ENCODE data around the gene DRP2. TPM values are rescaled to one million over a fixed set of nuclear protein-coding genes. Genes with fewer than 3 reads are reported as not detected.

Gene DRP2
- total RNA-seq, 1 donor from 2014 or later = 1.3 TPM

DNA sequence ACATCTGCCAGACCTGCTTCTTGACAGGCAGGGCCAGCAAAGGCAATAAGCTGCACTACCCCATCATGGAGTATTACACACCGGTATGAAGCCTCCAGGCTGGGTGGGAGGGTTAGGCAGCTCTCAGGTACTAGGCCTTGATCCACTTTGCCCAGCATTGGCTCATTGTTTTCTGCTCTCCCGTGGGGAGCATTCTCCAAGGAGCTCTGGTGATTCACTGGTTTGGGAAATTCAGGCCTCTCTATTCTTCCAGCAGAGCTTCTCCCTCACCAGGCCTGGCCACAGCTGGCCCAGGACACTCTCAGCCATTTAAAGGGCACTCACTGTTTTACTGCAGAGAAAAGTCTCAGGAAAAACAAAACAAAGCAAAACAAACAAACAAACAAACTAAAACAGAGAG, 33.0 kb downstream of the DRP2 start:
- Mint-ChIP-seq H3K27me3 (no peaks in the 10 kb centered on the region), H3K9me3 (no peaks in the 10 kb centered on the region), H3K27ac (no peak overlapping the region), H3K4me3 (no peak overlapping the region), H3K36me3 (no peaks in the 10 kb centered on the region), H3K4me1 (ENCODE audit: unreplicated experiment) (no peaks in the 10 kb centered on the region)
- DNase-seq (ENCODE audit: extremely low spot score, unreplicated experiment) = no peak
- TF ChIP-seq, protein P1, sequence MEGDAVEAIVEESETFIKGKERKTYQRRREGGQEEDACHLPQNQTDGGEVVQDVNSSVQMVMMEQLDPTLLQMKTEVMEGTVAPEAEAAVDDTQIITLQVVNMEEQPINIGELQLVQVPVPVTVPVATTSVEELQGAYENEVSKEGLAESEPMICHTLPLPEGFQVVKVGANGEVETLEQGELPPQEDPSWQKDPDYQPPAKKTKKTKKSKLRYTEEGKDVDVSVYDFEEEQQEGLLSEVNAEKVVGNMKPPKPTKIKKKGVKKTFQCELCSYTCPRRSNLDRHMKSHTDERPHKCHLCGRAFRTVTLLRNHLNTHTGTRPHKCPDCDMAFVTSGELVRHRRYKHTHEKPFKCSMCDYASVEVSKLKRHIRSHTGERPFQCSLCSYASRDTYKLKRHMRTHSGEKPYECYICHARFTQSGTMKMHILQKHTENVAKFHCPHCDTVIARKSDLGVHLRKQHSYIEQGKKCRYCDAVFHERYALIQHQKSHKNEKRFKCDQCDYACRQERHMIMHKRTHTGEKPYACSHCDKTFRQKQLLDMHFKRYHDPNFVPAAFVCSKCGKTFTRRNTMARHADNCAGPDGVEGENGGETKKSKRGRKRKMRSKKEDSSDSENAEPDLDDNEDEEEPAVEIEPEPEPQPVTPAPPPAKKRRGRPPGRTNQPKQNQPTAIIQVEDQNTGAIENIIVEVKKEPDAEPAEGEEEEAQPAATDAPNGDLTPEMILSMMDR (conservative IDR thresholded peaks at IDR 0.05) = no peak

DNA sequence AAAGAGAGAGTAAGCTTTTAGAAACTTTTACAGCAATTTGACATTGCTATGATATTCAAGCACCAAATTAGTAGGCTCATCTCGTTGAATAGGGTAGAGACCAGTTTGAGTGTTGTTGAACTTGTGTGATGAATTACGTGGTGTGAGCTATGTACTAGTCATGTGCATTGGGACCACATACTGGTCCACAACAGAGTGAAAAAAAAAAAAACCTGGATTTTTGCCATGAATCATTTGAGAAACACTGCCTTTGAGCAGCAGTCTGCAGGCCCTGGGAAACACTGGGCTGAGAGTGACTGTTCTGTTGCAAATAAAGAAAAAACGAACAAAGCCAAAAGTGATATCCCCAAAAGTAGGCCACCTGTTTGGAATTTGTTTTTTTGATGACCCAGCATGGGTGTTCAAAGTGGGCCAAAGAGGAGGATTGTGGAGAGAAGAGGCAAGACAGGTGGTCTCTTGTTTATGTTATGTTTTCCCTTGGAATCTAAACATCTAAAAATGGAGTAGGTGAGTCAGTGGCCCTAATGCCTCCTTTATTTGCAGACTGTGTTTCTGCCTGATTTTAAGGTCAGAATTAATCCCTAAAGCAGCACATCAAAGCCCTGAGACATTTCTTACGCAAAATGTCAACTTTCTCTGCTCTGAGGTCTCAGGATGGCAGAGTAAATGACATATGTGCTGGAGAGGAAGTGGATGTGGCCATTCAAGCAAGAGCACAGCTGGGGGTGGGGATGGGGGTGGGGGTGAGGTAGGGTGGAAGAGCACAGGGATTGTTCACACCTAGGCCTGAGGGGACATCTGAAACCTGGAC, 38.1 kb downstream of the DRP2 start:
- H3K27me3 Mint-ChIP-seq = no peaks in the 10 kb centered on the region
- H3K9me3 Mint-ChIP-seq = no peaks in the 10 kb centered on the region
- no peaks in the 10 kb centered on the region for H3K36me3 Mint-ChIP-seq
- no peak for DNase-seq (ENCODE audit: extremely low spot score, unreplicated experiment)
- H3K4me3 Mint-ChIP-seq = no peak overlapping the region
- no peaks in the 10 kb centered on the region for H3K4me1 Mint-ChIP-seq (ENCODE audit: unreplicated experiment)
- no peak overlapping the region for H3K27ac Mint-ChIP-seq
- TF ChIP-seq, protein P1 (conservative IDR thresholded peaks at IDR 0.05) = no peak

DNA sequence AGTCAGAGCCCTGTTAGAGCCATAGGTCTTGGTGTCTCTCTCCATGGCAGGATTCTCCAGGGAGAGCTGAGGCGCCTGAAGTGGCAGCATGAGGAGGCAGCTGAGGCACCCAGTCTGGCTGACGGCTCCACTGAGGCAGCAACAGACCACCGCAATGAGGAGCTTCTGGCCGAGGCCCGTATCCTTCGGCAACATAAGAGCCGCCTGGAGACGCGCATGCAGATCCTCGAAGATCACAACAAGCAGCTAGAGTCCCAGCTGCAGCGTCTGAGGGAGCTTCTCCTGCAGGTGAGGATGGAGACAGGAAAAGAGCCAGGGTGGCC, 38.6 kb downstream of the DRP2 start:
- Mint-ChIP-seq H3K4me1 (ENCODE audit: unreplicated experiment) (no peaks in the 10 kb centered on the region), H3K27ac (no peak overlapping the region), H3K9me3 (no peaks in the 10 kb centered on the region), H3K4me3 (no peak overlapping the region), H3K27me3 (no peaks in the 10 kb centered on the region), H3K36me3 (no peaks in the 10 kb centered on the region)
- TF ChIP-seq, protein P1 (conservative IDR thresholded peaks at IDR 0.05) = no peak
- DNase-seq (ENCODE audit: extremely low spot score, unreplicated experiment) = no peak

- Mint-ChIP-seq H3K27ac (no peak overlapping the region), H3K4me1 (ENCODE audit: unreplicated experiment) (no peaks in the 10 kb centered on the region), H3K9me3 (no peaks in the 10 kb centered on the region), H3K4me3 (no peak overlapping the region), H3K36me3 (no peaks in the 10 kb centered on the region), H3K27me3 (no peaks in the 10 kb centered on the region)
- TF ChIP-seq, protein P1 (conservative IDR thresholded peaks at IDR 0.05) = no peak
- DNase-seq (ENCODE audit: extremely low spot score, unreplicated experiment) = no peak
Observed at GRCh38 chrX:101260435-101260834, 40.8 kb downstream of the DRP2 start.

GRCh38 chrX:101262590-101262989, 43.0 kb downstream of the DRP2 start:
- no peaks in the 10 kb centered on the region for H3K4me1 Mint-ChIP-seq (ENCODE audit: unreplicated experiment)
- no peak overlapping the region for H3K4me3 Mint-ChIP-seq
- H3K9me3 Mint-ChIP-seq = no peaks in the 10 kb centered on the region

More at GRCh38 chrX:101262590-101262989, 43.0 kb downstream of the DRP2 start:
- no peaks in the 10 kb centered on the region for H3K27me3 Mint-ChIP-seq
- no peaks in the 10 kb centered on the region for H3K36me3 Mint-ChIP-seq
- DNase-seq (ENCODE audit: extremely low spot score, unreplicated experiment) = no peak
- TF ChIP-seq, protein P1 (conservative IDR thresholded peaks at IDR 0.05) = no peak
- H3K27ac Mint-ChIP-seq = no peak overlapping the region

All from type B pancreatic cell (in vitro differentiated cells).